Fibroblast of mammary gland (primary cell): Measurements from ENCODE around the gene ZFYVE9.

Source experiments
- DNase-seq: peaks from one replicate; pipeline ENCODE4 v3.0.0-alpha.2; 2010; ENCODE audit warnings: low read depth
- H3K4me3 ChIP-seq: 2 replicates; pipeline ENCODE4 v1.5.1; 2011; ENCODE audit warnings: low read depth, mild to moderate bottlenecking, low read length, moderate library complexity; ENCODE audit not compliant: control insufficient read depth
- CTCF ChIP-seq: conservative IDR thresholded peaks from 2 replicates; pipeline ENCODE4 v1.5.1; 2011; ENCODE audit warnings: low read depth, low read length, inconsistent platforms; ENCODE audit not compliant: control insufficient read depth, insufficient read depth

ZFYVE9 gene

GRCh38 chr1:52305417-52306226 lies 163.7 kb downstream of the ZFYVE9 start:
- no peak overlapping the region for H3K4me3 ChIP-seq
- DNase-seq = no peak
- TF ChIP-seq CTCF = no peak

- no peak overlapping the region for H3K4me3 ChIP-seq
- DNase-seq = no peak
- TF ChIP-seq CTCF = no peak
Measured at GRCh38 chr1:52306227-52307006, 164.5 kb downstream of the ZFYVE9 start.

- no peak for TF ChIP-seq CTCF
- no peak for DNase-seq
- H3K4me3 ChIP-seq = no peak overlapping the region
Measured at GRCh38 chr1:52321061-52321460, 179.2 kb downstream of the ZFYVE9 start.

GRCh38 chr1:52323731-52324130 lies 181.8 kb downstream of the ZFYVE9 start:
- no peak overlapping the region for H3K4me3 ChIP-seq
- no peak for DNase-seq
- no peak for TF ChIP-seq CTCF

- no peak for TF ChIP-seq CTCF
- H3K4me3 ChIP-seq = no peak overlapping the region
- DNase-seq = no peak
Measured at GRCh38 chr1:52325786-52326185, 183.9 kb downstream of the ZFYVE9 start.

GRCh38 chr1:52328615-52329014 lies 186.7 kb downstream of the ZFYVE9 start:
- H3K4me3 ChIP-seq = no peak overlapping the region
- TF ChIP-seq CTCF = no peak
- DNase-seq = no peak
